NB4 (cell line): Measurements from ENCODE around the gene TM4SF1.

ENCODE experiments used
- DNase-seq: peaks from one replicate; pipeline ENCODE4 v3.0.0; 2010; ENCODE audit warnings: low read depth
- H3K4me3 ChIP-seq: one replicate; pipeline ENCODE4 v1.5.1; 2011; ENCODE audit warnings: mild to moderate bottlenecking, low read depth, low read length, moderate library complexity
- MYC ChIP-seq: IDR thresholded peaks from 2 replicates; pipeline ENCODE4 v1.6.1; 2011; ENCODE audit warnings: low read depth, low read length
- POLR2A ChIP-seq: IDR thresholded peaks from 2 replicates; pipeline ENCODE4 v1.6.1; 2011; ENCODE audit warnings: mild to moderate bottlenecking; ENCODE audit not compliant: insufficient read length; ENCODE audit errors: extremely low read depth
- TF ChIP-seq, protein P1 (sequence below): IDR thresholded peaks from one replicate; pipeline ENCODE4 v1.5.1; 2012; ENCODE audit warnings: low read depth, low read length
- TF ChIP-seq, protein P2 (sequence below): IDR thresholded peaks from 2 replicates; pipeline ENCODE4 v1.6.1; 2011; ENCODE audit warnings: low read depth, low read length

Gene TM4SF1

DNA sequence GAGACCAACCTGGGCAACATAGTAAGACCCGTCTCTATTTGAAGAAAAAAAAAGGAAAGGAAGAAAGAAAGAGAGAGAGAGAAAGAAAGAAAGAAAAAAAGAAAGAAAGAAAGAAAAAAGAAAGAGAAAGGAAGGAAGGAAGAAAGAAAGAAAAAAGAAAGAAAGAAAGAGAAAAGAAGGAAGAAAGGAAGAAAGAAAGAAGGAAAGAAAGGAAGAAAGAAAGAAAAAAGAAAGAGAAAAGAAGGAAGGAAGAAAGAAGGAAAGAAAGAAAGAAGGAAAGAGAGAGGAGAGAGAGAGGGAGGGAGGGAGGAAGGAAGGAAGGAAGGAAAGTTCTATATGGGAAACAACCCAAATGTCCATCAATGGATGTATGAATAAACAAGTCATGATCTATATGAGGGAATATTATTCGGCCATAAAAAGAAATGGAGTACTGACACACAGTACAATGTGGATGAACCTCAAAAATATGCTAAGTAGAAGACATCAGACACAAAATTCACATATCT is 28.8 kb upstream of the TM4SF1 start:
- no peak for DNase-seq
- TF ChIP-seq, protein P1, sequence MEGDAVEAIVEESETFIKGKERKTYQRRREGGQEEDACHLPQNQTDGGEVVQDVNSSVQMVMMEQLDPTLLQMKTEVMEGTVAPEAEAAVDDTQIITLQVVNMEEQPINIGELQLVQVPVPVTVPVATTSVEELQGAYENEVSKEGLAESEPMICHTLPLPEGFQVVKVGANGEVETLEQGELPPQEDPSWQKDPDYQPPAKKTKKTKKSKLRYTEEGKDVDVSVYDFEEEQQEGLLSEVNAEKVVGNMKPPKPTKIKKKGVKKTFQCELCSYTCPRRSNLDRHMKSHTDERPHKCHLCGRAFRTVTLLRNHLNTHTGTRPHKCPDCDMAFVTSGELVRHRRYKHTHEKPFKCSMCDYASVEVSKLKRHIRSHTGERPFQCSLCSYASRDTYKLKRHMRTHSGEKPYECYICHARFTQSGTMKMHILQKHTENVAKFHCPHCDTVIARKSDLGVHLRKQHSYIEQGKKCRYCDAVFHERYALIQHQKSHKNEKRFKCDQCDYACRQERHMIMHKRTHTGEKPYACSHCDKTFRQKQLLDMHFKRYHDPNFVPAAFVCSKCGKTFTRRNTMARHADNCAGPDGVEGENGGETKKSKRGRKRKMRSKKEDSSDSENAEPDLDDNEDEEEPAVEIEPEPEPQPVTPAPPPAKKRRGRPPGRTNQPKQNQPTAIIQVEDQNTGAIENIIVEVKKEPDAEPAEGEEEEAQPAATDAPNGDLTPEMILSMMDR = no peak
- TF ChIP-seq MYC (no peak), POLR2A (no peak)
- H3K4me3 ChIP-seq = no peak overlapping the region

DNA sequence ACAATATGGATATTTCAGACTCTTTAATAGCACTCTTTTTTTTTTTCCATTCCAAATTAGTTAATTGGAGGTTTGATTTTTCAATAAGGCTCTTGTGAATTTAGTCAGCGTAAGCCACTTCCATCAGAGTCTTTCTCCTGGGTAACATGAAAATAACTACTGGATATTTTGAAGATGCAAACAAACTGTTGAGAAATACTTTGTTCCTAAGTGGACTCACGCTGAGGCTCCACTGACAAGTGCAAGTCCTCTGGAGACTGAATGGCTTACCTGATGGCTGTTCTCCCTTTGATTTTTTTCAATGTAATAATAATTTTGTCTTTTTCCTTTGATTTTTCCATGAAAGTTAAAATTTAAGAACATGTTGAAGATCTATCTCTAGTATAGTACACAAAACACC is 26.0 kb upstream of the TM4SF1 start:
- DNase-seq = no peak
- TF ChIP-seq, protein P2, sequence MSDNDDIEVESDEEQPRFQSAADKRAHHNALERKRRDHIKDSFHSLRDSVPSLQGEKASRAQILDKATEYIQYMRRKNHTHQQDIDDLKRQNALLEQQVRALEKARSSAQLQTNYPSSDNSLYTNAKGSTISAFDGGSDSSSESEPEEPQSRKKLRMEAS = no peak
- TF ChIP-seq, protein P1 = no peak
- TF ChIP-seq MYC = no peak
- no peak for TF ChIP-seq POLR2A
- no peak overlapping the region for H3K4me3 ChIP-seq

DNA sequence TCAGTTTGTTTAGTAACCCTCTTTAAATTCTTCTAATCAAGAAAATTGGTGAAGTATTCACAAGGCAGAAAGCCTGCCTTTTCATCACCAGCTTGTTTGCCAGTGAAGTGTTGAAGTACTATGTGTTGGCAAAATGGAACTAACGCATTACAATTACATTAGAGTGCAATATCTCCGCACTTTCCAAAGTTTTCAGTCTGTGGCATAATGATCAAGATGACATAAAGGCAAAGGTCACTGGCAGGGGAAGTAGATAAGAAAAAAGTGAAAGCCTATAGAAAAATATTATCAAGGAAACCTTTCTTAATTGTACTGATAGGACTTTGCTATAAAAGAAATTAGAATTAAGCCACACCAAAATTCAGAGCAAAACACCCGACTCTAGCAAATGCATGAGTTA is 25.0 kb upstream of the TM4SF1 start:
- TF ChIP-seq, protein P1 = no peak
- TF ChIP-seq, protein P2 = no peak
- no peak overlapping the region for H3K4me3 ChIP-seq
- DNase-seq = no peak

DNA sequence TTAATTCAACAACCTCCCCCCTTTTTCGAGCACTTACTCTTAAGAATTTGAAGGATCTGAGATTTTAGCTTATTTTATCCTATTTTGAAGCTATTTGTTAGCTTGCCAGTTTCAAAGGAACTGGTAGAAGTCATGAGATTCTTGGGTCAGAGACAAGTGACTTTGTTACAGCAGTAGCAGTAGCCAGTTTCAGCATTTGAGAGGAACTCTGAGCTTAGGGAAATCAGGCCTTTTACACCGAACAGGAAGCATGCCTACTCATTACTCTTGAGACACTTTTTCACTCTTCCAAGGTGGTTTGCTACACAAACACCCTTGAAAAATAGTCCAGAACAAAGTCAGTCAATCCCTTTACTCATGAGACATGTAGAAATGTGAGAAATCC is 24.5 kb upstream of the TM4SF1 start:
- TF ChIP-seq, protein P2 = no peak
- TF ChIP-seq POLR2A (no peak), MYC (no peak)
- TF ChIP-seq, protein P1 = no peak
- no peak overlapping the region for H3K4me3 ChIP-seq
- no peak for DNase-seq

DNA sequence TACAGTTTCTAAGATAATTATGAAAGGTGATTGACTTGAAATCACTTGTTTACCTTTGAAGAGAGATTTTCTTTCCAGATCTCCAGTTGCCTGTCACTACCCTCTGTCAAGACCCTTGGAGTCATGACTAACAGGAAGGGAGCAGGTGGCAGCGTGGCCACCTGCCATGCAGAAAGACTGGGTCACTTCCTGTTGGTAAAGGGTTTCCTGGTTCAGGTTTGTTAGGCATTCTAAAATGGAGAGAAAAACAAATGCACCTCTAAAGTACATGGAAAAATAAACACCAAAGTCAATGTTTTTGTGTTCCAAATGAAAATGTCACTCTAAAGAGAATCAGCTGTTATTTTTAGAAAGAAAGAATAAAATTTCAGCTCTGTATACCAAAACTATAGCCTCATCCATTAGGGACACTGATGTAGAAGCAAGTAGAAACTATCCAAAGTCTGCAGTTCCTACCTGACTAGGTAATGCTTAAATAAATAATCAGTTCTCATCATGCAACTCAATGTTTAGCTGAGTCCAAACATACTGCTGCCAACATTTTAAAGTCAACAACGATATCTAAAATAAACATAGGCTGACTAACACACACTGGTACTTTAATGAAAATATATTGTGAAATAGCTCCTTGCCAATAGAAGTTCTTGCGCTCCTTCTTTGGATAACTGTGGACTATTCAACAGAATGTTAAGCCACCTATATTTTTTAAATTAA is 23.9 kb upstream of the TM4SF1 start:
- no peak overlapping the region for H3K4me3 ChIP-seq
- DNase-seq = no peak
- no peak for TF ChIP-seq MYC
- TF ChIP-seq, protein P2 = no peak
- no peak for TF ChIP-seq POLR2A
- TF ChIP-seq, protein P1 = no peak
